Stimulated activated naive CD8-positive, alpha-beta T cell treated with anti-CD3 and anti-CD28 coated beads, Interleukin-15, amount 100 ng/mL, for 72 hours (primary cell): ENCODE results near the gene MSANTD1.

Experiments
- ATAC-seq: fragments of 150-1000 bp; cut with Tn5 transposase; 2 replicates; pipeline ENCODE4 v1.10.0; 2021; ENCODE audit warnings: mild to moderate bottlenecking, moderate library complexity
- DNase-seq, 2 donors: peaks; one replicate each; pipeline ENCODE4 v3.0.0; 2021 to 2022
- H3K27ac Mint-ChIP-seq, 2 donors: one replicate each; pipeline ENCODE4 v1.8.0; 2022; ENCODE audit warnings: mild to moderate bottlenecking in 2 of 2, mixed read lengths in 2 of 2, moderate library complexity in 2 of 2
- H3K27me3 Mint-ChIP-seq: one replicate; pipeline ENCODE4 v1.8.0; 2022; ENCODE audit warnings: mixed read lengths
- H3K4me1 Mint-ChIP-seq: one replicate; pipeline ENCODE4 v1.8.0; 2022; ENCODE audit warnings: mild to moderate bottlenecking, mixed read lengths
- H3K4me3 Mint-ChIP-seq, 2 donors: one replicate each; pipeline ENCODE4 v1.8.0; 2022; ENCODE audit warnings: mild to moderate bottlenecking in 2 of 2, mixed read lengths in 2 of 2, moderate library complexity in 1 of 2
- H3K9me3 Mint-ChIP-seq, 2 donors: one replicate each; pipeline ENCODE4 v1.8.0; 2022; ENCODE audit warnings: mixed read lengths in 2 of 2

The MSANTD1 gene

DNA sequence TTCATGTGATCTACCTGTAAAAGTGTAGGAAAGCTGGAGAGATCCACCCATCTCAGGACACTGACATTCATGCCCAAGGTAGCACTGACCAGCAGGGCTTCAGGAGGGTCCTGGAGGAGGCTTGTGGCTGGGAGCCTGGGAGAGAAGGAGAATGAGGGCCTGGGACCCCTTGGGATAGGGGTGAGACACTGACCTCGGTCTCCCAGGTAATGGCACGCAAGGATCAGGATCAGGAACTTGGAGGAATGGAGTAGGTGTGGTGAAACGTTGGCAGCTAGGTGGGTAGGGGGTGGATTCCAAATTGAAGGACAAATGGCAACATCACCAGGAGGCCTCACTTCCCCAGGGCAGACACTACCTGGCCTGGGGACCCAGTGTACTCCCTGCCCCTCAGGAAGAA is 31.5 kb downstream of the MSANTD1 start:
- DNase-seq: peak in 1 of 2 donors; percentile 1
- peaks cover 10 to 14% of the 10 kb centered on the region in 2 donors for H3K9me3 Mint-ChIP-seq
- H3K4me1 Mint-ChIP-seq: no peaks in the 10 kb centered on the region
- H3K27ac Mint-ChIP-seq: no peak overlapping the region
- H3K27me3 Mint-ChIP-seq: peaks cover 8% of the 10 kb centered on the region
- ATAC-seq: no peak
- H3K4me3 Mint-ChIP-seq: no peak overlapping the region

DNA sequence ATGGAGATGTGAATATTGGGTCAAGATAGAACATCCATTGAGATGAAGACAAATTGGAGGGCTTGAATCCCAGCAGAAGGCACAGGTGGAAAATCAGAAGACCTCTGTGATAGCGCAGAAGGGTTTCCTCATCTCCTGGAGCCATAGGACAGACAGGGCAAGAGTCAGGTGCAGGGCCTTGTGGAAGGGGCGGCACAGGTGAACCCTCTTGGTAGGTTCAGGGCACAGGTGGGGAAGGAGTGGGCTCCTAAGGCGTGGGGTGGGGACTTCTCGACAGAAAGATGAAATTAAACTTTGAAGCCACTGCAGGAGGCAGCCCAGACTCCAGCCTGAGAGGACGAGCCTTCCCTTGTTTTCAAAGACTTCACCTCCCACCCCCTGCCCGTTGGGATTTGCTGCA is 34.5 kb downstream of the MSANTD1 start:
- peaks cover 5 to 14% of the 10 kb centered on the region in 2 donors for H3K9me3 Mint-ChIP-seq
- H3K4me1 Mint-ChIP-seq: peaks cover 11% of the 10 kb centered on the region
- no peak overlapping the region for H3K27ac Mint-ChIP-seq
- H3K27me3 Mint-ChIP-seq: peaks cover 31% of the 10 kb centered on the region
- ATAC-seq (no peak), DNase-seq (no peak)
- no peak overlapping the region for H3K4me3 Mint-ChIP-seq

DNA sequence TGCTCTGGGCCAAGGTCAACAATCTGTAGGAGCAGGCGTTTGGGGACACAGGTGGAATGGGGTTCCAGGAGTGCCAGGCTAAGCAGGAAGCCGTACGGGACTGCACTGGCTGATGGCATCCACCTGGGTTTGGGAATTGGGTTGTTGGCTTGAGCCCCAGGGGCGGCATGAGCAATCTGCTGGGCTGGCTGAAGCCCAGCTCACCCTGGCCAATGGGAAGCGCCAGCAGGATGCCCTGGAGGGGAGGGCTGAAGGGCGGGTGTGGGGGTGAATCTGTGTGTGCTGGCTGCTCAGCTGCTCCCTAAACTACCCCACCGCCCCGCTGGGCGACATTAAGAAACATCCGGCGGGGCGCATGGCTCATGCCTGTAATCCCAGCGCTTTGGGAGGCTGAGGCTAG is 35.0 kb downstream of the MSANTD1 start:
- Mint-ChIP-seq H3K27ac (no peak overlapping the region), H3K27me3 (peaks cover 35% of the 10 kb centered on the region), H3K9me3 (peaks cover 2 to 11% of the 10 kb centered on the region in 2 donors), H3K4me3 (no peak overlapping the region), H3K4me1 (peaks cover 11% of the 10 kb centered on the region)
- no peak for ATAC-seq
- DNase-seq: no peak

DNA sequence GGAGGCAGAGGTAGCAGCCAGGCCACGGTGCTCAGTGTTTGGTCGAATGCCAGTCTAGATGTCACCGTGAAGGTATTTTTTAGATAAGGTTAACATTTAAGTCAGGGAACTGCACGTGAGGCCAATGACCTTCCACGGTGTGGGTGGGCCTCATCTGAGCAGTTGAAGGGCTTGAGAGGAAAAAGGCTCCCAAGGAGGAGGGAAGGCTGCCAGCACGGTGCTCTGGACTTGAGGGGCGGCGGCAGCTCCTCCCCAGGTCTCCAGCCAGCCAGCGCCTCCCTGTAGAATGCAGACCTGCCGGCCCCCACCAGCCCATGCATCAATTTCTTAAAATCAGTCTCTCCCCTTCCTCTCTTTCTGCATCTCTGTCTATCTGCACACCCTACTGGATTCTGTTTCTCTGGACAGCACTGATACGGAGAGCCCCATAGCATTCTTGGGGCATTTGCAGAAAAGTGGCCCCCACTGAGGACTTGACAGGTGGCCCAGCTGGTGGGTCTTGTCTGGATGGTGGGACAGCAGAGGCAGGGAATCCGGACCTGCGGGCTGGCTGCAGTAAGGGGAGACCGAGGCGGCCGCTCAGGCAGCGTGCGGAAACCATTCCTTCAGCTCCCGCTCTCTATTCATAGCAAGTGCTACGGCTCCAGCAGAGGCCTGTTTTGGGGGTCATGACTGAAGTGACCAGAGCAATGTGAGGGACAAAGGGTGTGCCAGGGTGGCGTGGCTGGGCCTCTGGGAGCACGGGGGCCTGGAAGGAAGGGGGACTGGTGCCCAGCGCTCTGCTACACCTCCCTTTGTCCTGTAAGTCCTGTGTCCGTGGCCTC is 36.0 kb downstream of the MSANTD1 start:
- no peak overlapping the region for H3K4me3 Mint-ChIP-seq
- H3K9me3 Mint-ChIP-seq: peaks cover 0 to 7% of the 10 kb centered on the region in 2 donors
- H3K27ac Mint-ChIP-seq: no peak overlapping the region
- DNase-seq (peak in 1 of 2 donors; percentile 5), ATAC-seq (no peak)
- H3K4me1 Mint-ChIP-seq: peaks cover 11% of the 10 kb centered on the region
- peaks cover 42% of the 10 kb centered on the region for H3K27me3 Mint-ChIP-seq

DNA sequence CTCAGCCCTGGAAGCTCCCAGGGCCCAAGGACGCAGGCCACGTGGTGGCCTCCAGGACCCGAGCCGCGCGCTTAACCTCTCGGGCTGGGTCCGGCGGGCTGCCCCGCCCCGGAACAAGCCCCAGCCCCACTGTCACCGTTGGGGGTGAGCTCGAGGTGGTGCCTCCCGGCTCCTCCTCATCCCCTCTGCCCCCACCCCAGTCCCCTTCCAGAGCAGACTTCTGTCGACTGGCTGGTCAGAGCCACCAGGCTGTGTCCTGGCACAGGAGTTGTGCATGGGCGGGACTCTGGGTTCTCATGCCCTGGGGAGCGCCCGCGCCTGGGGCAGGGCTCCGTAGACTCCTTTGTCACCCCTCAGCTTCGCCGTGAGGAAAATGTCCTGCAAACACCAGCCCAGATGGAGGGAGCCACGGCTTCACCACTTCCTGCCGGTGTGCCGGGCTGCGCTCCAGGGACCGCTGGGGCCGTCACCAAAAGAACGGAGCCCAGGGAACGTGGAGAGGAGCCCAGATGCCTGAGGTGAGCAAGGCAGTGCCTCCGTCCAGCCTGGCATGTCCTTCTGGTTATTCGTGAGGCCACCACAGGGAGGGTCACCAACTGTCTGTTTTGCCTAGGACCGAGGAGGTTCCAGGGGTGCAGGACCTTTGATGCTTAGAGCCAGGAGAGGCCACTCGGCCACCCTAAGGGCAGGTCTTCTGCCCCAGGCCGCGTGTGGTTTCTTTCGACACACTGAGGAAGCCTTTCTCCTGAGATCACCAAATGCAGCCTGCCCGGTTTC is 36.8 kb downstream of the MSANTD1 start:
- Mint-ChIP-seq H3K4me3 (no peak overlapping the region), H3K27ac (no peak overlapping the region), H3K4me1 (peaks cover 11% of the 10 kb centered on the region), H3K9me3 (peaks cover 0 to 7% of the 10 kb centered on the region in 2 donors), H3K27me3 (peaks cover 50% of the 10 kb centered on the region)
- ATAC-seq (peak; percentile 26), DNase-seq (peak in 1 of 2 donors; percentile 7)

DNA sequence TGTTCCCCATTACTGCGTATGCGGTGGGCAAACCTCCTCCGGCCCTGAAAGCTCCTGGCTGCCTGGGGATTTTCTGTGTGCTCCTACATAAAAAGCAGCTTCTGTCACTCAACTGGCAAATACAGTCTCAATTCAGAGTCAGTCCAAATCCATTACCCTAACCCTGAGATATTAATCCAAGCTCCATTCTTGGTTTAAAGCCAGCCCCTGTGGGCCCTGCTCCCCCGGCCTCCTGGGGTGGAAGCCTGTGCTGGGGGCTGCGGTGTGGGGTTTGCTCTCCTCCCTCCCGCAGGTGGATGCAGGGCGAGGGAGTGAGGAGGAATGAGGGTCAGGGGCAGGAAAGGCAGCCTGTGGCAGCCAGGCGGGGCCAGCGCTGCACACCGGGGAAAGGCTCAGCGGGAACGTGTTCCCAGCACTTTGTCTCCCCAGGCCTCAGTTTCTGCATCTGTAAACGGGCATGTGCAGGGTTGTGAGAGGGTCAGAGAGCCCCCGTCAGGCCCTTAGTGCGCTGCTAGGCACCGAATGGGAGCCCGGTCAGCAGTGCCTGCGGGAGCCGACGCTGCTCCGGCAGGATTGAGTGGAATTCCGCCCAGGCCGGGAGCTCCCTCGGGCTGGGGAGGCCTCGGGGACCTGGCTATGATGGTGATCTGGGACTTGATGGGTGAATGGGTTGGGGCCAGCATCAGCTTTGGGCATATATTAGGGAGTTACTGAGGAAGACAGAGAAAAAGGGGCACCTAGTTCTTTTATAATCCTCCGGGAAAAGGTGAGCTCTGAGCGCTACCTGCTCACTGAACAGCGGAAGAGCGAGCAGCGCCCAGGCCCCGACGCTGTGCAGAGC is 37.6 kb downstream of the MSANTD1 start:
- H3K9me3 Mint-ChIP-seq: peaks cover 0 to 5% of the 10 kb centered on the region in 2 donors
- no peak for ATAC-seq
- no peak overlapping the region for H3K4me3 Mint-ChIP-seq
- DNase-seq: peak in 1 of 2 donors; percentile 3
- peaks cover 14% of the 10 kb centered on the region for H3K4me1 Mint-ChIP-seq
- peaks cover 58% of the 10 kb centered on the region for H3K27me3 Mint-ChIP-seq
- H3K27ac Mint-ChIP-seq: no peak overlapping the region

DNA sequence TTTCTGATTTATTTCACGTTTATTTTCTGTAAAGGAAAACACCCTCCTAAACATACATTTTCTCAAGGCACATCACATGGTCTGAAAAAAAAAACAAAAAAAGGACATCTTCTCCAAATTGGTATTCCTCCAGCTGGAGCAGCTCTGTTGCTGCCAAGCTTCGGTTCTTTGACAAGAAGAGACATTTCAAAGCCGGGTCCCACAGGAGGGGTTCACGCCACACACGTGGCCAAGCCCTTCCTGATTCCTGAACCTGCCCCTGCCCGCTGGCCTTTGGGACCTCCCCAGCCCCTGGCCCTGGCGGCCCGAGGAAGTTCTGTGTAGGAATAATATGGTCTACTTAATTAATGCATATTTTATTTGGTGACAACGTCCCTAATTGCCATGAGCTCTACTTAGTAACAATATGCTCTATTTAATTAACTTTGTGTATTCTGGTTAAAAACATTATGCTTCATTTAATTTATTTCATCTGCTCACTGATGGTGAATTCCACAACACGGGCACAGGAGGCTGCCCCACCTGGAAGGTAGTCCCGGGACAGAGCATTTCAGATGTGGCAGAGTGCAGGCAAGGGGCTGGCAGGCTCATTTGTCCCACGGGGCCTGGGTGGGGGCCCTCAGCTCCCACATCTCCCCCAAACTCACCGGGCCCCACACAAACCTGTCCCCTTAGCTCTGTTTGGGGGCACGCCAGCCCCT is 38.5 kb downstream of the MSANTD1 start:
- ATAC-seq (no peak), DNase-seq (no peak)
- peaks cover 20% of the 10 kb centered on the region for H3K4me1 Mint-ChIP-seq
- H3K9me3 Mint-ChIP-seq: no peaks in the 10 kb centered on the region
- H3K27ac Mint-ChIP-seq: no peak overlapping the region
- peaks cover 64% of the 10 kb centered on the region for H3K27me3 Mint-ChIP-seq
- H3K4me3 Mint-ChIP-seq: no peak overlapping the region

DNA sequence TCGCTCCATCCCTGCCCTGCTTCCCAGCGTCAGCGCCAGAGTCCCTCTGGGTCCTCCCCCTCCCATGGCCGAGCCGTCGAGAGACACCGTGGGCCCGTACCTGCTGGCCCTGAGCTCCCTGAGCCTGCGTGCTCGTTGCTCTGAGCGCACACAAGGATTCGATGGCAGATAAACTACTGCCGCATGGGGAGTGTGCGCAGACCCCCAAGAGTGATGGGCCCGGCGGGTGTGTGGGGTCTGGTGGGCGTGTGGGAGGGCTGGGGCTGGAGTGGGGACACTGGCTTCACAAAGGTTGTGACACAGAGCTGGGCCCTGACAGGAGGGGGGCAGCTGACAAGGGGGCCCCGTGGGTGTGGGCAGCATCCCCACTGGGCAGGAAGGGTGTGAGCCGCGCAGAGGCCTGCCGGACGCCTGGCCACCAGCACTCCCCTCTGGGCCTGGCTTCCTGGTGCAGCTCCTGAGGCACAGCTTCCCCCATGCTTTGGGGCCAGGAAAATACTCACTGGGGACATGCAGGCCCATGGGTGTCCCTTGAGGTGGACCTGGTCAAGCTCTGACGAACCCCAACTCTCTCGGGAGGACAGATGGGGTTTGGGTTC is 39.1 kb downstream of the MSANTD1 start:
- peaks cover 64% of the 10 kb centered on the region for H3K27me3 Mint-ChIP-seq
- no peak overlapping the region for H3K4me3 Mint-ChIP-seq
- H3K9me3 Mint-ChIP-seq: no peaks in the 10 kb centered on the region
- no peak for ATAC-seq
- peak in 1 of 2 donors; percentile 7 for DNase-seq
- peaks cover 20% of the 10 kb centered on the region for H3K4me1 Mint-ChIP-seq
- no peak overlapping the region for H3K27ac Mint-ChIP-seq

DNA sequence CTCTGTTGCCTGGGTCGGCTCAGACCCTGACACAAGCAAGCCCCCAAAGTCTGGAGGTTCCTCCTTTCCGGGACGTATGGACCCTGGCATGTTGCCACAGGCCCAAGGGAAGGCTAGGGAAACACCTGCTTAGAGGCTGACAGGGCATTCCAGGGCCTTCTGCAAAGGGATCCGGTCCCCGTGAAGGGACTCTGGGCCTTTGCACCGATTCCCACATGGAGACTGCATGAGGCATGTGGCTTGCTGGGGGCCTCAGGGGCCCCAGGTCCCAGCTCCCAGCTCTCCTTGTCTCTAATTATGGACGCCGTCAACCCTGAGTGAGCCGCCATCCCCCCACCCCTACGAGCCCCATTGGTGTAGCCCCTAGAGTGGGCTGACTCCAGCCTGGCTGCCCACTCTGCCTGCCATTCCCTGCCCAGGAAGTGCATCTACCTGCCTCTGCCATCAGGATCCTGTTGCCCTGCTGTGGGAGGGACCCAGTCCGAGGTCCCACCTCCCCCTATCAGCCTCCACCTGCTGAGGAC is 39.7 kb downstream of the MSANTD1 start:
- DNase-seq (peak in 1 of 2 donors; percentile 3), ATAC-seq (no peak)
- Mint-ChIP-seq H3K9me3 (no peaks in the 10 kb centered on the region), H3K27me3 (peaks cover 69% of the 10 kb centered on the region), H3K27ac (no peak overlapping the region), H3K4me3 (no peak overlapping the region), H3K4me1 (peaks cover 25% of the 10 kb centered on the region)

DNA sequence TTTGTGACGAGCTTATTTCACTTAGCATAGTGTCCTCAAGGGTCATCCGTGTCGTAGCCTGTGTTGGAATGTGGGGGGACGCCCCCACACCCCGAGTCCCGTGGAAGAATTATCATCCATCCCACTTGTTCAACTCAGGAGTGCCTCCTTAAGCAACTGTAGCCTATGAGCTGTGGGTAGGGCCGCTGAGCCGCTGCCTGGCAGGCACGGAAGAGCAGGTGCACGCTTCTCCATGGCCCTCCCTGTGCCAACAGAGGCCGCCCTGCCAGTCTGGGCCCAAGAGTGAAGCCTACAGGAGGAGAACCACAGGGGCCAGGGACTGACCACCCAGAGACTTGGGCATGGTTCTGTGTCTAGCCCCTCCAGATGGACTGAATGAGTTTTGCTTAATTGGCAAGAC is 41.5 kb downstream of the MSANTD1 start:
- ATAC-seq: no peak
- Mint-ChIP-seq H3K4me1 (peaks cover 38% of the 10 kb centered on the region), H3K27ac (no peak overlapping the region), H3K27me3 (peaks cover 79% of the 10 kb centered on the region), H3K4me3 (peak overlapping the region in 1 of 2 donors; percentile 11), H3K9me3 (no peaks in the 10 kb centered on the region)
- DNase-seq: peak in 1 of 2 donors; percentile 7

DNA sequence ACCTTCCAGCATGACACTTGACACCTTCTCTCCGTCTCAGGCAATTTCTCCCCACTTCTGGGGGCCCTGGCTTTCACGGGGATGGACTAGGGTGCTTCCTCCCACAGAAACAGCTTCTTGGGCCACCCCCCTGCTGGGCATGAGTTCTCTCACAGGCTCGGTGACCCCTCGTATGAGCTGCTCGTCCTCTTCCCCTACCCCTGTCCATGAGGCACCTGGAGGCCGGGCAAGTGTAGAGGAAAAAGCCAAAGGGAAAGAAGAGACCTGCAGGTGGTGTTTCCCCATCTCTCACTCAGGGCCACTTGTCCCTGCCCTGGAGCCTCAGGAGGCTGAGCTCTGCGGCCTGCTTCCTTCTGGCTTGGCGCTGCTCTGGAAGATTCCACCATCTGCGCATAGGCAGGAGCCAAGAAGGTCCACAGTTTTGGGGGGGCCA is 41.9 kb downstream of the MSANTD1 start:
- Mint-ChIP-seq H3K27ac (no peak overlapping the region), H3K27me3 (peaks cover 82% of the 10 kb centered on the region), H3K4me3 (peak overlapping the region in 1 of 2 donors; percentile 11), H3K4me1 (peaks cover 36% of the 10 kb centered on the region), H3K9me3 (no peaks in the 10 kb centered on the region)
- ATAC-seq (no peak), DNase-seq (peak in 1 of 2 donors; percentile 3)

DNA sequence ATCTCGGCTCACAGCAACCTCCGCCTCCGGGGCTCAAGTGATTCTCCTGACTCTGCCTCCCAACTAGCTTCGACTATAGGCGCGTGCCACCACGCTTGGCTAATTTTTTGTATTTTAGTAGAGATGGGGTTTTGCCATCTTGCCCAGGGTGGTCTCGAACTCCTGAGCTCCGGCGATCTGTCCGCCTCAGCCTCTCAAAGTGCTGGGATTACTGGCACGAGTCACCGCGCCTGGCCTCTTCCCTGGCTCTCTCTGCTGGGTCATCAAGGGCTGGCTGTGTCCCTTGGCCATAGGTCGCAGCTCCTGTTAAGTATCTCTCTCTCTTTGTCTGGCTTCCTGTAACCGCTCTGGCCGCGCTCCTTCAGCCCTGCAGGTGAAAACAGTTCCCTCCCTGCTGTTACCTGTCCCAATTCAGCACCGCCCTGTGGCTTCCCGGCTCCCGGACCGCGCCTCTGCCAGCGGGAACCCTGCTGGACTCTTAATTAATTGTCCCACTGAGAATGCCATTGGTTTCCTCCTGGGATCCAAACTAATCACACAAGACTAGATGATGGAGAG is 42.5 kb downstream of the MSANTD1 start:
- H3K27me3 Mint-ChIP-seq: peaks cover 82% of the 10 kb centered on the region
- H3K4me1 Mint-ChIP-seq: peaks cover 30% of the 10 kb centered on the region
- no peak for DNase-seq
- no peak for ATAC-seq
- H3K9me3 Mint-ChIP-seq: no peaks in the 10 kb centered on the region
- peak overlapping the region; percentile 91 to 92 for H3K4me3 Mint-ChIP-seq
- H3K27ac Mint-ChIP-seq: peak overlapping the region in 1 of 2 donors; percentile 81

DNA sequence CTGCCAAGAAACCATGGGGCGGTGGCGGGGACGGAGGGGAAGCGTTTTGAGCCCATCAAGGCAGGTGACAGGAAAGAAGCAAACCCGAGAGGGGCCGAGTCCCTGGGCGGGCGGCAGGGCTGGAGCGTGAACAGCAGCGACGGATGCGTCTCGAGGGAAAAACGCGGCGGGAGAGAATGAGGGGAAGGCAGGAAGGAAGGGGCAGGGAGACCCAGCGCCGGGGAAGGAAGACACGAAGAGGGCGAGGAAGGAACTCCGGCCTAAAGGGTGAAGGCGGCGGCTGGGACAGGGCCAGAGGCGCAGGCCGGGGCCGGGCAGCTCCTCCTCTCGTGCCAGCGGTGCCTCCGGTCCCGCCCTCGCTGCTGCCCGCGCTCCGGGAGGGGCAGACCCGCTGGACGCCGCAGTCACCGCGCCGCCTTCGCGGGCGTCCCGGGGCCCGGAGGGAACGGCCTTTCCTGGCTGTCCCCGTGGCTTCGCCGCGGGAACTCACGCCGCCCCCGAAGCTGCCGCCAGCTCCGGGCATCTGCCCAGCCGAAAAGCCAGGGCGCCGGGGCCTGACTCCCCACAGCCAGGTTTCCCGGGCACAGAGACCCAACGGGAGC is 43.1 kb downstream of the MSANTD1 start:
- ATAC-seq (peak; percentile 16), DNase-seq (no peak)
- Mint-ChIP-seq H3K27ac (peak overlapping the region in 1 of 2 donors; percentile 81), H3K9me3 (no peaks in the 10 kb centered on the region), H3K4me1 (peaks cover 27% of the 10 kb centered on the region), H3K27me3 (peaks cover 82% of the 10 kb centered on the region), H3K4me3 (peak overlapping the region; percentile 91 to 92)
